GM19452 (cell line): ENCODE data around the gene PAPOLG.
A peak's percentile ranks its signal among the peaks of the same experiment; 100 is the strongest.
"Not testable (repeated sequence)": the region's sequence is repeated elsewhere in the genome, so short reads cannot be mapped to it uniquely, and the experiment has no call there.

Source experiments
- ATAC-seq: cut with Tn5 transposase; IDR thresholded peaks from one replicate; pipeline ENCODE4 v1.9.1; 2021; ENCODE audit not compliant: unreplicated experiment

PAPOLG gene

GRCh38 chr2:60821587-60822302, 65.7 kb downstream of the PAPOLG start:
- no peak for ATAC-seq

- ATAC-seq: no peak
Measured at GRCh38 chr2:60822987-60823386, 66.9 kb downstream of the PAPOLG start.

DNA sequence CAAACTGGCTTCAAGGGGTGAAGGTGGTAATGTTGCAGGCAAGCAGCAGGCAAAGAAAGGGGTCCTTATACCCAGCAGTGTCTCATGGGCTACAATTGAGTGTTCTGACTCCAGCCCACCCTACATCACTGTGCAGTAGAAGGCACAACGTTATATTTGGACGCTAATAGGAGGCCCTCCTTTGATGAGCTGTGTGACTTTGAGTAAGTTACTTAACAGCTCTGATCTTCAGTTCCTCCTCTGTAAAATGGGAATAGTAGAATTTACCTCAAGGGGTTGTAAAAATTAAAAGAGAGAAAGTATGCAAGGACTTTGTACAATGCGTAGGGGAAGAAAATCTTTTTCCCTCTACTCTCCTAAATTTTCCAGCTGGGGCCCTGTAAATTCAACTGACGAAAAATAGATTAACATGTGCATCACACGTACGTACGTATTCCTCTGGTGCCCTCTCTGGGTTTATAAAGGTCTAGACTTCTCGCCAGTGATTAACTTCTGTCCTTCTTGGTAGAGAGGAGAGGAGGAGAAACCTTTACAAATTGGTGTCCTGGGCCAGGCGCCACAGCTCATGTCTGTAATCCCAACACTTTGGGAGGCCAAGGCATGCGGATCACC, 67.7 kb downstream of the PAPOLG start:
- no peak for ATAC-seq

DNA sequence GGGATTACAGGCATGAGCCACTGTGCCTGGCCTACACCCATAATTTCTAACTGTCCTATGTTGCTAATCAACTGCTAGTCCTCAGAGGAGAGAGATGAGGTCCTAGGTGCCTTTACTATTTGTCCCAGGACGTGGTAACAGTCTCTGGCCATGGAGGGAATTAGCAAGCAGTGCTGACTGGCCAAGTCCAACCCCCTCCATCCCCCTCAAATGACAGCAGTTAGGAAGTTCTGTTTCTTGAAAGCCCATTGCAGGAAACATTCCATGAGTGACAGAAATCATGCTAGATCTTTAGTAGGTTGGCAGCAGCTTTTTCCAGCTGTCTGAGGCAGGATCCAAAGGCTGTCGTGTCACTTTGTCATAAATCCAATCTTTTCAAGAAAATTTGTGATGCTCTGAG, 69.6 kb downstream of the PAPOLG start:
- no peak for ATAC-seq

DNA sequence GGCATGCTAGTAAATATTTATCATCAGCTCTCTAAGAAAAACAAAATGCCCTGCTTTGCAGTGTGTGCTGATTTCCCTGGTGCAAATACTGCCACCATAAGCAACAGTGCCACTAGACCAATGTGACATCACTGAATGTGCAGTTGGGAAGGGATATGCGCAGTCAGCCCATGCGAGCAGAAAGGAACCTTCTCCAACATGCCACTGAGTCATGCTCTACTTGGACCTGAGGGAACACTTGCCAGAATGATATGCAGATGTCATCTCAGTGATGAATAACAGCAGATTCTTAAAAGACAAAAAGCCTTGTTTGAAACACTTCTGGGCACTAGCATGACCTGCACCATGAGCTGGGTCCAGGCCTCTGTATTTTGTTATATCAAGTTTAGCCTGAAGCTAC, 70.0 kb downstream of the PAPOLG start:
- ATAC-seq: no peak

- not testable (repeated sequence) for ATAC-seq
Measured at GRCh38 chr2:60826860-60827259, 70.8 kb downstream of the PAPOLG start.

GRCh38 chr2:60827369-60827768, 71.3 kb downstream of the PAPOLG start:
- no peak for ATAC-seq

GRCh38 chr2:60830991-60831390, 74.9 kb downstream of the PAPOLG start:
- ATAC-seq: no peak

DNA sequence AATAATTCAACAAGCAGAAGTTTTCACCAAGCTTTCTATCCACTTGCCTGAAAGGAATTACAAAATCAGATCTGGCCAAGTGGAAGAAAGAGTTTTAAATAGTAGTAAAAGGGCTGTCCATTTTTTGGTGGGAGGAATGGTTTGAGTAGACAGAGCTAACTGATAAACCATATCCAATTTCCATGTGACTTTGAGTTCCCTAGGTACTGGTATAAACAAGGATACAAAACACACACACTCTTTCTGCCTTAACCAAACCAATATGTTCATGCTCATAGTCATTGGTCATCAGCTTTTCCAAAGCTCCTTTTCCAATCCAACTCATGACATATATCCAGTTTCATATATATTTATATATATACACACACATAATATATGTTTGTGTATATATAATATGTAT, 75.9 kb downstream of the PAPOLG start:
- no peak for ATAC-seq

DNA sequence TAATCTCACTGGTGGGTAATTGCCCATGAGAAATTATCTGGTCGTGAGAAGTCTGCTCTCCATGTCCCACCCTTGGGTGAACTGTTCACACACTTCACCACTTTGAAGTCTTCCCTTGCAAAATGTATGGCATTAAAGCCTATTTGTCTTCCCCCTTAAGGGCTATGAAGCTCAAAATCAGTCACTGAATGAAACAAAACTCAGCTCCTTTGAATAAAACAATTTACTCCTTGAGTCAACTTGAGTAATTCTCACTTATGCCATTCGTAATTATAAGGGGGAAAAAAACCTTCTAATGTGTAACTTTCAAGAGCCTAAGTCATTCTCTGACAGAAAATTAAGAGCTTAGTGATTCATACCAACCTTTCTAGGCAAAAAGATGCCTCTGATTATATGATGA, 76.6 kb downstream of the PAPOLG start:
- no peak for ATAC-seq

GRCh38 chr2:60834270-60834717, 78.2 kb downstream of the PAPOLG start:
- ATAC-seq: no peak

- no peak for ATAC-seq
Measured at GRCh38 chr2:60836491-60836890, 80.4 kb downstream of the PAPOLG start.

GRCh38 chr2:60837123-60837522, 81.1 kb downstream of the PAPOLG start:
- peak; percentile 18 for ATAC-seq

GRCh38 chr2:60838481-60838880, 82.4 kb downstream of the PAPOLG start:
- ATAC-seq: no peak

DNA sequence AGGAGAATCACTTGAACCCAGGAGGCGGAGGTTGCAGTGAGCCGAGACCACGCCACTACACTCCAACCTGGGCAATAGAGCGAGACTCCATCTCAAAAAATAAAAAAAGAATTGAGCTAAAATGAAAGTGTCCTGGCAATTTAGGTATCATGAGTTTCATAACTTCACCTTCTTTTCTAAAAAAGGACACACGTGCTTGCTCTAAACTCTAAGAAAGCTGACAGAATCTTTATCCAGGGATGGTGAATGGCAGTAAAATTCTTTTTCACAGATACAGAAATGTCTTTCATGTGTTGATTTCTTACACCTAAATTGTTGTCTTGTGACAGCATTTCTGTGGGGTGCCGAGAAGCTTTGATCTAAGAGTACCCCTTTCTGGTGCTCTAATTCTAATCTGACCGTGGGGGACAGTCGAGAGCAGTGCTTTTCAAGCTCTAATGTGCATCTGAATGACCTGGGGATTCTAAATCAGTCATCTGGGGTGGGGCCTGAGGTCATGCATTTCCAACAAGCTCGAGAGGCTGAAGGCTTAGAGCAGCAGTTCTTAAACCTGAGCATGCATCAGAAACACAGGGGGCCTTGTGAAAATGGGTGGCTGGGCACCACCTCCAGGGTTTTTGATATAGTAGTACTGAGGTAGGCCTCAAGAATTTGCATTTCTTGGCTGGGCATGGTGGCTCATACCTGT, 83.2 kb downstream of the PAPOLG start:
- peak; percentile 51 for ATAC-seq

DNA sequence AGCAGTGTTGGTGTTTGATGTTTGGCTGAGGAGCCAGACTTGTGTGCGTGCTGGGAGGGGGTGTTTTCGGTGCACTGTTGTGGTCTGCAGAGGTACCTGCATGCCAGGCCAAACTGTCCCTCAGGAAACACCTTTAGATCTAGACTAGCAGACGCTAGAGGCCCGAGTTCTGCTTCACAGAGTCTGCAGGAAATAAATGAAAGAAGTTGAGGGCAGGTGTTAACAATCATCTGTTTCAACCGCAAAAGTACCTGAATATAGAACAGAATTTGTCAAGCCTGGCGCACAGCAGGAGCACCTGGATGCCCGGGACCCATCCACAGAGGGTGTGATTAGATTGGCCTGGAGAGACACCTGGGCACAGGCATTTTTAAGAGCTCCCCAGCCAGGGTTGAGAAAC, 84.8 kb downstream of the PAPOLG start:
- peak; percentile 53 for ATAC-seq

DNA sequence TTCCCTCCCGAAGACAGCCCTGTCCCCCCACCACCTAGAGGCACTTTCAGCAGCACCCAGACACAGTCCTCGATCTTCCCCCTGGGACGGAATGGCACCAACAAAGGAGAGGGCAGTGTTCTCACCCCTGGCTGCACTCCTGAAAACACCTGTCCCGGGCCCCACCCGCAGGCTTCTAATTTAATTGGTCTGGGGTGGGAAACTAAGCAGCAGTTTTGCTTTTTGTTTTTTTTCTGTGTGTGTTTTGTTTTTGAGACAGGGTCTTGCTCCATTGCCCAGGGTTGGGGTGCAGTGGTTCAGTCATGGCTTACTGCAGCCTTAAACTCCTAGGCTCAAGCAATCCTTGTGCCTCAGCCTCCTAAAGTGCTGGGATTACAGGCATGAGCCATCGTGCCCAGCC, 86.9 kb downstream of the PAPOLG start:
- no peak for ATAC-seq

DNA sequence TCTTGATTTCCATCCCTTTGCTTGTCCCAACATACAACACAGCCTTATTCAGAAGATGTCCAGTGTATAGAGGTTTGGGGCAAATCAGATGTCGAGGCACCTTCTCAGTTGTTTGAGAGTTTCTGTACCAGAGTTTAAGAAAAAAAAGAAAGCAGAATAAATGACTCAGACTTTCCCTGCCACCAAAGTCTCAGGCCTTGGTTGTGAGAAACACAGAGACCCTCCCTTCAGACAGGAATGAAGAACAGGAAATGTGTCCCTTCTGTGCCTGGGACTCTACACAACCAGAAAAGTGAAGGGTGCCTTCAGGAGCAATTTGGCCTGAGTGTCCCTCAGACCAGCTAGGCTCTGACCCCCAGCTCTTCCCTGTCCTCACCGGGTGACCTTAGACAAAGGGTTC, 88.0 kb downstream of the PAPOLG start:
- ATAC-seq: no peak

DNA sequence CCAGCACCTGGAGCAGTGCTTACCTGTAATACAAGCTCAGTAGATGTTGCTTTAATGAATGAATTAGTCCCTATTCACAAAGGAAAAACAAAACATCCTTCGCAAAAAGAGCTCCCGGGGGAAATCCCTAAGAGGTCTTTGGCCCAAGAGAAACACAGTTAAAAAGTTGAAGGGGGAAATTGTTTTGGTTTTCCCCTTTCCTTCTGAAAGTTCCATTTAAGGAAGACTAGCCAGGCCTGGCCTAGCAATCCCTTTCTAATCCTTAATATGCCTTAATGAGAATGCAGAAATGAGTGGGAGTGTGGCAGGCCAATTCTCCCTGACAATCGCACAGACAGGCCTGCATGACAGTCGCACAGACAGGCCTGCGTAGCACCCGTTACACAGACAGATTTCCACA, 91.8 kb downstream of the PAPOLG start:
- no peak for ATAC-seq
